GM18526 (cell line): Measurements from ENCODE around the gene GNPNAT1.
A peak's percentile ranks its signal among the peaks of the same experiment; 100 is the strongest.

Experiments
- POLR2A ChIP-seq: IDR thresholded peaks from 3 replicates; pipeline ENCODE4 v1.6.1; 2011; ENCODE audit not compliant: insufficient read length; ENCODE audit errors: extremely low read depth

The GNPNAT1 gene

DNA sequence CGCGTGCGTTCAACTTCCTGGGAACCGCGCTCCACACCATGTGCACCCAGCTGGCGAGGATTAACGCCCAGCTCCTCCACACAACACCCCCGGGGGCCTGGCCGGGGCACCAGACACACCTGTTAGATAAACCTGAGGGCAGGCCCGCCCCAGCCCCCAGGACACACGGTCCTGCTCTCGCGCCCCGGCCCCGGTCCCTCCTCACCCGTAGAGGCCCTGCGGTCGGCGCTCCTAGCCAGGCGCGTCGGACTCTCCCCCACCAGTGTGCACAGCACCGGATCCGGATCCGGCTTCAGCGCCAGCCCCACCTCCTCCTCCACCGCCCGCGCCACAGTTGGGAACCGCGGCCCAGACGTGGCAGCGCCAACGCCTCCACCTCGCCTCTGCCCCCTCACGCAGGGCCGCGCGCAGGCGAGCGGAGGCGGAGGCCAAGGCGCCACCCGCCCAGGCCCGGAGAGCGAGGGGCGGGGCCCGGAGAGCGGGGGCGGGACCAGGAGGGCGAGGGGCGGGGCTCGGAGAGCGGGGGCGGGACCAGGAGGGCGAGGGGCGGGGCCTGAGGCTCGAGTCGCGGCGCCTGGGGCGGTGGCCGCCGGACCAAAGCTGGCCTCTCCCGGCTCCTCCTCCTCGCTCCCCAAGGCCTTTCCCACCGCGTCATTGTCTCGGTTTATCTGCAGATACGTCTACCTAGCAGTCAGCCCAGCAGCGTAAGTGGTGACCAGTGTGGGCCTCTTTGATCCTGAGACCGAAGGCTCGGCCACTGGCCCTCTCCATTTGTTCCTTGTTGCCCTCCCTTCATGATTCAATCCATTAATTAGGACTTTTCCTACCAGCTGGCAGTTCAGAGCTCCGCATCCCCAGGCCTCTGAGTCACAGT lies at the start of gene GNPNAT1:
Gene GNPNAT1, minus strand, starts transcription at position 385 of the 874 bp plus-strand sequence. CDS start 6,957 bp downstream, outside the sequence.
- TF ChIP-seq POLR2A: peak; percentile 80

DNA sequence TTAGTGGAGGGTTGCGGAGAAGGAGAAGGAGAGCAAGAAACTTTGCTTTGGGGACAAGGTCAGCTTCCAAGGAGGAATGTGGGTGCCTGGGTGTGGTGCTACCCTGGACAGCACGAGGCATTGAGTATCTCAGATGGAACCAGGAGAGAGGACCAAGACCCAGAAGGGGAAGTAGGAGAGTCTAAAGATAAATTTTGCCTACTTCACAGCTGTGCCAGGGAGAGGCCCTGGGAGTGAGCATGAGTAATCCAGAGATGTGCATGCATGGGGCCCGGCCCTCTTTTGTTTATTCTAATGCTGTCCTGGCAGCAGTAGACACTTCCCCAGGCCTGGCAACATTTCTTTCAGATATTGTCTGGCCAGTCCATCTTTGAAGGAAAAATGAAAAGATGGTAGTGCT lies 49.5 kb upstream of the GNPNAT1 start:
- TF ChIP-seq POLR2A: no peak

DNA sequence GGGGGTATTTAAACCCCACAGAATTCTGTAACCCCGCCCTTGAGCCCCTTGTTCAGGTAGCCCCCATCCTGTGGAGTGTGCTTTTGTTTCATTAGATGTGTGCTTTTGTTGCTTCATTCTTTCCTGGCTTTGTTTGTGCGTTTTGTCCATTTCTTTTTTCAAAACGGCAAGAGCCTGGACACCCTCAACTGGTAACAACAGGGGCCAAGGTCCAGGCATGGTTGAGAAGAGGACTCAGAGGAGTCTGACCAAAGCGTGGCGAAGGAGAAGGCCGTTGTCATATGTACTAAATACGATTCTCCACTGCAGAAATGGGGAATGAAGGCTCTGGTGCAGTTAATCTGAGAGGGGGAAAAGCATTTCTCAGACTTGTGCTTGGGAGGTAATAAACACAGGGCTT lies 46.0 kb upstream of the GNPNAT1 start:
- TF ChIP-seq POLR2A: no peak

DNA sequence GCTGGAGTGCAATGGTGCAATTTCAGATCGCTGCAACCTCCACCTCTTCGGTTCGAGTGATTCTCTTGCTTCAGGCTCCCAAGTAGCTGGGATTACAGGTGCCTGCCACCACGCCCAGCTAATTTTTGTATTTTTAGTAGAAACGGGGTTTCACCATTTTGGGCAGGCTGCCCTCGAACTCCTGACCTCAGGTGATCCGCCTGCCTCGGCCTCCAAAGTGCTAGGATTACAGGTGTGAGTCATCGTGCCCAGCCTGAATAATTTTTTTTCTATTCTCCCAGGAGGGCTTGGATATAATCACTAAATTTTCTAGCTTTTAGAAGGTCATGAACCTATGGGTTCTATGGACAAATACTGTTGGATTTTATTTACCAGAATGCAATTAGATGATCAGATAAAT lies 44.7 kb upstream of the GNPNAT1 start:
- no peak for TF ChIP-seq POLR2A

DNA sequence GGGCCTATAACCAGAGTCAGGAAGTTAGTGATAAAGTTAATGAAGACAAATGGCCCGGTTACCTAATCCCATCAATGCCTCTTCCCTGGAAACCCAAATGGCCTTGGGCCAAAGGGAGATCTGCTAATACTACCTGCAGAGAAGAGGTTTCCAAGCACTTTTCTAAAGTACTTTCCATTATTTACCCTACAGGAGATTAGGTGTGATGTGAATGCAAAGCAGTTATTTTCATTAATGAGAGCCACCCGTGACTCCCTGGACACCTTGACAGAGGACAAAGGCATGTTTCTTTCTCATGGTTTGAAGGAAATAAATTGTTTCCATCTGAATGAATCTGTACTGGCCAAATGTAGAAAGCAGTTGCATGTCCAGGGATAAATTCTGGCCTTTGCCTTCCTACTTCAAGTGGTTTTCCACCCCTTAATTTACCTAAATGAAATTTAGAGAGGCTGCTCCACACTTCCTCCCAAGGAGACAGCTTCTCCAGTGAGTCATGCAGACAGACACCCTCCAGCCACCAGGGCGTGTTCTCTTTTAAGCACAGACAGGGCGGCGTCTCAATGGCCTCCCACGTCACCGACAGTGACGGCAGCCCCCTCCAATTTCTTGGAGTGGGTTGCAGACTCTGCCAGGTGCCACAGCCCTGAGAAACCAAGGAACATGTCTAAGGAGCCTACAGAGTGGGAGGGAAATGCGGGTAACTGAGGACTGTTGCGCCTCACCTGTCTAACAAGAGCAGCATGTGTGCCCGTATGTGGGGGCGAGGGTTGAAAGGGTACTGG lies 43.9 kb upstream of the GNPNAT1 start:
- TF ChIP-seq POLR2A: no peak

DNA sequence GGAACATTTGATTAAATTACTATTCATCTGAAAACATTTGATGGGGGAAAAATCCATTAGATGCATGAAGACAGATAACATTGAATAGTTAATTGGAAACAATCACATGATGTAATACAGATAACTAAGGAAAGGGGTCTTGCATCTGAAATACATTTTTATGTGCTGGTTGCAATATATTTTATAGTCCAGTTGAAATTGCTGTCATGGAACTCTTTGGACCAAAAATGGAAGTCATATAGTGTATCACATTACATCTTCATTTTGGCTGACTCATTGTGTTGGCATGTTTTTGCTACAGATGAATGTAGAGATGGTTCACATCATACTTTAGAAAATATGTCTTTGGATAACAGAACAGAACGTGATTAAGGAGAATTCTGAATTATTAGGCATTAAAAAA lies 43.0 kb upstream of the GNPNAT1 start:
- no peak for TF ChIP-seq POLR2A

DNA sequence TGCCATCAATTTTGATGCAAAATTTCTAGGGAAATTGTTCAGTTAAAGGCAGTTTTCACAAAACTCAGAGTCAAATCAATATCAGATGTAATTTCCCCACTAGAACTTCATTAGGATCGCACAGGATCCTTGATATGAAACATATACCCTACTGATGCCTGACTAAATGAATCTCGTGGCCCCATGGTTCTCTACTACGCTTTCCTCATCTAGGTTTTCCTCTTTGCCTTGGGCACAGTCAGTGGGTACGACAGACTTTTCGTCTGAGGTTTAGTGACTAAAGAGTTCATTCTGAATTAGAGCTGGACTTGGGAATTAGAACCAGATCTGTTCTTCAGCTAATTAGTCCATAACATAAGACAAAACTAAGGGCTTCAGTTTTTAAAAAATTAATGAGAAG lies 42.5 kb upstream of the GNPNAT1 start:
- TF ChIP-seq POLR2A: no peak

DNA sequence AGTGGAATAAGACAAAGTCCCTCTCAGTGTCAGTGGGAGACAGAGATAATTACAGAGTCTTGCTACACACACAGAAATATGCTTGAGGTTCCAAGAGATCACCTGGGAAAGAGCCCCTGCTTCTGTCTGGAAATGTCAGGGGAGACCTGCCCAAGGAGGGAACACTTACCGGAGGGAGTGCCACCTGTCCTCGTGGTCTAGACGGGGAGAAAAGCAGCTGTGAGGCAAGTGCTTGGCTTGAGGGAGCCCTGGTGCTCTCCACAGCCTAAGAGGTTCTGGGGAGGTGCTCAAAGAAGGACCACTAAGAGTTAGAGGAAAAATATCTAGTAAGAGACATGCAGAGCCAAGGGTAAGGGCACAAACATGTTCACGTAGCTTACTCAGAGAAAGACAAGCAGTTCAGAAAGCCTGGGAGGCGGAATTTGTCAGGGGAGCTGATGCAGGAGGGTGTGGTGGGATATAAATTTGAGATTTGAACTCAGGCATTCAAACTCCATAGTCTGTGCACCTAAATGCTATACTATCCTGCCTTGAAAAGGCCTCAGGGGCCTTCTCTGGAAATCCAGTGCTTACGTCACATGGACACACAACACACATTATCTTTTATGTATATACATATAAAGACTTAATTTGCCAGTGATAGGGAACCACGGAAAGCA lies 38.2 kb upstream of the GNPNAT1 start:
- no peak for TF ChIP-seq POLR2A

DNA sequence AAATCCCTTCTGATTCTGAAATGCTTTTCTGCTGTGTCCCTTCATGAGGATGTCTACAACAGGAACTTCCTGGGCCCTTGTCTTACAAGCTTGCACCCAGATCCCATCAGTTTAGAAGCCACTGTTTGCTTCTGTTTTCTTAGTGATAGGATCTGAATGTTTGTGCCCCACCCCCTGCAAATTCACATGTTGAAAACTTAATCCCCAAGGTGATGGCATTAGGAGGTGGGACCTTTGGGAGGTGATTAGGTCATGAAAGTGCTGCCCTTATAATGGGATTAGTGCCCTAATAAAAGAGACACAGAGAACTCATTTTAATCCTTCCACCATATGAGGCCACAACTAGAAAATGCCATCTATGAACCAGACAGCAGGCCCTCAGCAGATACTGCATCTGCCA lies 36.0 kb upstream of the GNPNAT1 start:
- TF ChIP-seq POLR2A: no peak

DNA sequence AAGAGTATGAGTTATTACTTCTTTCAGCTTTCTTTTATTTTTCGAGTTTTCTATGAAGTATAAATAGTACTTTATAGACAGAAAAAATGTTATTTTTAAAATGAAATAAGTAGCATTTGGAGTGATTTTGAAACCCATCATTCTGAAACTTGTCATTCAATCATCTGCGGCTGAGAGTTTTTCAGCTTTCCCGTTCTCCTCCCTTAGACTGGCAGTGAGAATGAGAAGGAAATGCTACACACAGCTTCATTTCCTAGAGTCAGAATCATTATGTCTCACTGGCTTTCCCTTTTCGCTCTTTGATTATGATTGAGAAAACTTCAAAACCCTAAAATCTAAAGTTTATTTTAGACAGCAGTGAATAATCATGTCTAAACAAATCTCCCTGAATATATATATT lies 33.7 kb upstream of the GNPNAT1 start:
- no peak for TF ChIP-seq POLR2A

DNA sequence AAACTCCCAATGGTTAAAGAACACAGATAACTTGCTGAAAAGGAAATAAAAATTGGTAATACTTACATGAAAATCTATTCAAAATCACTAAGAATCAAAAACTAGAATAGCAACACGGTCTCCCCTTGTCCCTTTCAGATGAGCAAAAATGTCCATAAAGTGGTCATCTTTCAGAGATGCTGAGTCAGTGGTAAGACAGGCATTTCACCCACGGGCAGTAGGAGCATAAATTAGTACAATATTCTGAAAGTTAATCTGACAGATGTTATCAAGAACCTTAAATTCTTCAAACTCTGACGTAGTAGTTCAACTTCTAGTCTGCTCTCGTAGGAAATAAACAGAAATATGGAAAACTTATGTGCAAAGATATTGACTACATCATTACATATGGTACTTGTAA lies 33.1 kb upstream of the GNPNAT1 start:
- no peak for TF ChIP-seq POLR2A

DNA sequence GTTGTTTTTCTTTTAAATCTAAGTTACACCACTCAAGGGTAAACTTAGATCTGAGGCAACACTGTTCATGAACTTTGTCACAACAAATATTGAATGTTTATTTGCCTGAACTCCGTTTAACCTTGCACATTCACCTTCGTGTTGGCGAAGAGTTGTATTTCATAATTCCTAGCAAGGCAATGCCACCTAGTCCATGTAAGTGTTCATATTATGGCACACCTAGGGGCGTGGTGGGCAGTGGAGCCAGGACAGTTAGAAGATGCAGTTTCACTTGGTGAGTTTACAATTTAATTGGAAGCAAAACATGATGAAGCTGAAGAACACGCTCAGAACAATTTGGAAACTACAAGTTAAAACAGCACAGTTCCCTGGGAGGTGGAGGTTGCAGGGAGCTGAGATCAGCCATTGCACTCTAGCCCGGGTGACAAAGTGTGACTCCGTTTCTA lies 30.4 kb upstream of the GNPNAT1 start:
- TF ChIP-seq POLR2A: no peak

DNA sequence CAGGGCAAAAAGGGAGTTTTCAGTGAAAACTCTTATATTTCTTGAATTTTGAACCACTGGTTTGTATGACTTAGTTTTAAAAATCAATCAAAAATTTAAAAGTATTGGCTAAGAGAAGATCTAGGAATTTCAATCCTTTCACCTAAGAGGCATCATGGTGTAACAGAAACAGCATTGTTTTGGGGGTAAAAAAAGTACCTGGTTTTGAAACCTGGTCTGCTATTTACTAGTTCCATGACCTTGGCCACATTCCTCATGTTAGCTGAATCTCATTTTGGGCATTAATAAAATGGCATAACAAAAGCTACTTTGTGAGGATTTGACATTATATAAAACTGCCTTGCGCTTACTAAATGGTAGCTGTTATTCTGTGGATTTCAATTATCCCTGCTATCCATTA lies 16.7 kb upstream of the GNPNAT1 start:
- TF ChIP-seq POLR2A: no peak

DNA sequence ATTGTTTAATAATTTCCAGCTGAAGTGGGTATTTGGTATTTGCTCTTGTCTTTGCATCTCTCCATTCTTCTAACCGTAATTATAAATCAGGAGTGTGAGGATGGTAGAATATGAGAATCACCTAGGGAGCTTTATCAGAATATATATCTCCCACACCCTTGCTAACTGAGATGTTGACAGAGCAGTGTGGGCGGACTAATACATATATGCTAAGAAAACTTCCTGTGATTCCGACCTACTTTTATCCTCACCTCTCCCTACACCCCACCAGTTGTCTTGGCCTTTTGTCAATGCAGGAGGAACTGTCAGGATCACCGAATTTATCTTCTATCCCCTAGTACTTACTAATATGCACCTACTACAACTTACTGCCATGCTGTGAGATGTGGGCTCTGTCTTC lies 14.7 kb upstream of the GNPNAT1 start:
- no peak for TF ChIP-seq POLR2A

DNA sequence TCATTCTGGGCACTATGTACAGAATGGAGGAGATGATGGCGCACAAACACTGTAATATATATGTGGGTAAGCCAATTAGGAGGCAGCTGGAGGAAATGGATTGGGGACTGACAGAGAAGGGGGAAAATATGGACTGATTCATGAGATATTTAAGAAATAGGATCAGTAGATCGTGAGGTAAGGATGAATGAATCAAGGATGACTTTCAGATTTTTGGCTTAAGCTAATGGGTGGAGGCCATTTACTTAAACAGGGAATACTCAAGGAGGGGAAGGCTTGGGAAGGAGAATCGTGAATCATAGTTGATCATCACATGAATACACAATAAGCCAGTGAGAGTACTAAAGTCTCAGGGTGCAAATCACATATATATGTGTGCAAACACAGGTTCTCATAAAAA lies 11.2 kb upstream of the GNPNAT1 start:
- no peak for TF ChIP-seq POLR2A

DNA sequence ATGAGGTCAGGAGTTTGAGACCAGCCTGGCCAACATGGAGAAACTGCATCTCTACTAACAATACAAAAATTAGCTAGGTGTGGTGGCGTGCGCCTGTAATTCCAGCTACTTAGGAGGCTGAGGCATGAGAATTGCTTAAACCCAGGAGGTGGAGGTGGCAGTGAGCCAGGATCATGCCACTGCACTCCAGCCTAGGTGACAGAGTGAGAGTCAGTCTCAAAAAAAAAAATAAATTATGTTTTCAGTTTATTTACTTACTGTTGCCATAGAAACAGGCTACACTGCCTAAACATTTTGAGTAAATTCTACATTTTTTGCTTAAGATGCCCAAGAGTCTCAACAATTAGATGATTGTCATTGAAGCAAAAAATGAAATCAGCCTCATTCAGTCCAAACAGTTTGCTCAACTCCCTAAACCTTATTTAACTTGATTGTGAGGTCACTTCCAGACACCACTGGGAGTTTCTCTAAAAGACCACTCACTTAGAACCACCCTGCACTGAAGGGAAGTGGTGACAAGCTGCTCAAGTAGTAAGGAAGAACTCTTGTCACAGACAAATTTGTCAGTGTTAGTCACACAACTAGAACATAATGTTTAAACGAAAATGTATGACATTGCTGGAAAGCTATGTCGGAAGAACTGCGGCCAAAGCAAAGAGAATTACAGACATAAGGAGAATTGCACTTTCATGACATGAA lies 9.8 kb upstream of the GNPNAT1 start:
- no peak for TF ChIP-seq POLR2A

DNA sequence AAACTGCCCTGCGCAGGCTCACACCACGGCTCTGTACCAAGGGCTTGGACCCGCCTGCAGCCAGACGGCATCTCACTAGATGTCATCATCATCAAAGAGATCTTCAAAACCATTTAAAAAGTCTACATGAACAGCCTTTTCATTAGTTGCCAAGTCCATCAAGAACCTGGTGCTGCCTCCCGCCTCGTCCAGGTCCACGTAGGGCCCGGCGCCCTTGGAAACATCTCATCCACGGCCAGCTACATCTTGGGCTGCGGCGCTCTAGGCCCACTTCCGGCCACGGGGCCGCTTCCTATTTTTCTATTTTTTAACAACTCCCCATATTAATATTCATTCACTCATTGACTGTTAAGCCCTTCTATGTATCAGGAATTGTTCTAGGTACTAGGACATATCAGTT lies 7.4 kb upstream of the GNPNAT1 start:
- no peak for TF ChIP-seq POLR2A
